ENCODE results near the gene BNIP5. TPM values are rescaled to one million over a fixed set of nuclear protein-coding genes. Genes with fewer than 3 reads are reported as not detected.

BNIP5 gene
- total RNA-seq, 2 donors from 2014 or later: 0.33 to 0.52 TPM

- TF ChIP-seq CTCF (IDR thresholded peaks at IDR 0.05) (no peak), POLR2A (IDR thresholded peaks at IDR 0.05) (no peak)
- Histone ChIP-seq H3K27me3 (no peaks in the 10 kb centered on the region), H3K36me3 (replicated peaks in 1 of 2; ENCODE audit: insufficient read depth in 1 of 2, low read depth in 2 of 2) (no peaks in the 10 kb centered on the region), H3K9me3 (no peaks in the 10 kb centered on the region), H3K4me3 (no peak overlapping the region), H3K4me1 (no peaks in the 10 kb centered on the region), H3K27ac (no peak overlapping the region)
- no peak for DNase-seq
- intact Hi-C loops (cut with DNase I): no loop called here
- 79 to 92% methylated on average over 5 to 6 of the region's 6 CpGs for WGBS, 2 donors
- ATAC-seq: no peak
Measured at GRCh38 chr6:36372088-36372487, 35.4 kb upstream of the BNIP5 start.

GRCh38 chr6:36371211-36371610, 34.5 kb upstream of the BNIP5 start:
- DNase-seq (no peak), ATAC-seq (no peak)
- 81% methylated on average over 9 of the region's 9 CpGs; no CpG with 5 or more reads in 1 of the 2 donors for WGBS, 2 donors
- Histone ChIP-seq H3K9me3 (no peaks in the 10 kb centered on the region), H3K4me3 (no peak overlapping the region), H3K4me1 (no peaks in the 10 kb centered on the region), H3K27me3 (no peaks in the 10 kb centered on the region), H3K36me3 (replicated peaks in 1 of 2; ENCODE audit: insufficient read depth in 1 of 2, low read depth in 2 of 2) (no peaks in the 10 kb centered on the region), H3K27ac (no peak overlapping the region)
- no peak for TF ChIP-seq POLR2A (IDR thresholded peaks at IDR 0.05)
- no peak for TF ChIP-seq CTCF (IDR thresholded peaks at IDR 0.05)
- intact Hi-C loops (cut with DNase I): no loop called here

- TF ChIP-seq POLR2A (IDR thresholded peaks at IDR 0.05) (no peak), CTCF (IDR thresholded peaks at IDR 0.05) (no peak)
- WGBS, 2 donors: 94 to 97% methylated on average over 2 of the region's 2 CpGs
- ATAC-seq: no peak
Measured at GRCh38 chr6:36370638-36371037, 34.0 kb upstream of the BNIP5 start.

GRCh38 chr6:36368921-36369865, 32.5 kb upstream of the BNIP5 start:
- H3K27me3 ChIP-seq: no peaks in the 10 kb centered on the region
- peaks cover 9% of the 10 kb centered on the region for H3K4me1 ChIP-seq
- no peaks in the 10 kb centered on the region for H3K36me3 ChIP-seq (replicated peaks in 1 of 2; ENCODE audit: insufficient read depth in 1 of 2, low read depth in 2 of 2)
- TF ChIP-seq POLR2A (IDR thresholded peaks at IDR 0.05): no peak
- TF ChIP-seq CTCF (IDR thresholded peaks at IDR 0.05): no peak
- DNase-seq (no peak), ATAC-seq (no peak)
- H3K4me3 ChIP-seq: no peak overlapping the region
- no peaks in the 10 kb centered on the region for H3K9me3 ChIP-seq
- no peak overlapping the region for H3K27ac ChIP-seq
- 78 to 85% methylated on average over 14 of the region's 14 CpGs for WGBS, 2 donors
- intact Hi-C loops (cut with DNase I): loop anchor here (10.0 kb wide), 1 partner anchor 244 kb away; no protein-coding TSS in a partner anchor

More at GRCh38 chr6:36370638-36371037, 34.0 kb upstream of the BNIP5 start:
- Histone ChIP-seq H3K36me3 (replicated peaks in 1 of 2; ENCODE audit: insufficient read depth in 1 of 2, low read depth in 2 of 2) (no peaks in the 10 kb centered on the region), H3K27ac (no peak overlapping the region), H3K27me3 (no peaks in the 10 kb centered on the region), H3K9me3 (no peaks in the 10 kb centered on the region), H3K4me3 (no peak overlapping the region), H3K4me1 (no peaks in the 10 kb centered on the region)
- intact Hi-C loops (cut with DNase I): no loop called here
- DNase-seq: no peak
